K562 (cell line): ENCODE measurements around the gene NRXN3. TPM values are rescaled to one million over a fixed set of nuclear protein-coding genes. Genes with fewer than 3 reads are reported as not detected.

Experiments
- ATAC-seq: fragments of 200-7000 bp; cut with Tn5 transposase; 3 replicates; pipeline ENCODE4 v1.9.1; 2020; ENCODE audit warnings: moderate library complexity
- BruUV-seq: library from RNA; stranded (reverse); fragments of 400-500 nt; replicated peaks from 2 replicates; lab custom pipeline; 2021; lab: Mats Ljungman, UMichigan
- CTCF ChIA-PET: fragments of 300-600 bp; formaldehyde crosslinking; extraction: SDS; loops from one replicate; lab custom pipeline; 2021; ENCODE audit warnings: low intra/inter-chr PET ratio; lab: Yijun Ruan, JAX
- POLR2A ChIA-PET: fragments of 300-600, 350-650 bp; sonication (Branson Sonifier 250); formaldehyde crosslinking; extraction: SDS; loops from one replicate; lab custom pipeline; 2021; ENCODE audit warnings: antibody characterized with exemption, inconsistent platforms; lab: Yijun Ruan, JAX
- DNase-seq, 4 experiments: peaks; one replicate each; pipeline versions ENCODE4 v3.0.0 to v3.0.0-alpha.2; 2011 to 2018; ENCODE audit warnings: low spot score in 3 of 4, mixed read lengths in 3 of 4; ENCODE audit errors: extremely low read depth in 1 of 4
- FAIRE-seq: peaks from 2 replicates; lab custom pipeline; 2011; peaks lifted over from hg19 to GRCh38; lab: Jason Lieb, UNC
- H2AFZ ChIP-seq: 2 replicates; pipeline ENCODE4 v1.6.0; 2011; ENCODE audit warnings: low read depth, low read length, control low read depth, inconsistent platforms
- H3K27ac ChIP-seq: fragments of 200-600 bp; 3 replicates; pipeline ENCODE4 v1.8.0; 2011; ENCODE audit warnings: low read depth, mild to moderate bottlenecking, control low read depth, inconsistent platforms, low read length, moderate library complexity, mixed read lengths; ENCODE audit errors: extremely low read depth
- H3K27me3 ChIP-seq, 2 experiments: fragments of 300-600 bp in 1 of 2; 2 replicates in 1 of 2; 3 replicates in 1 of 2; pipeline versions ENCODE4 v1.6.0 to v1.8.0; 2011; ENCODE audit warnings: inconsistent platforms in 2 of 2, low read length in 2 of 2, mild to moderate bottlenecking in 1 of 2, mixed read lengths in 1 of 2, moderate library complexity in 1 of 2; ENCODE audit not compliant: control insufficient read depth in 2 of 2, insufficient read depth in 2 of 2
- H3K36me3 ChIP-seq: fragments of 300-600 bp; 3 replicates; pipeline ENCODE4 v1.8.0; 2011; ENCODE audit warnings: mild to moderate bottlenecking, low read length, inconsistent platforms; ENCODE audit not compliant: control insufficient read depth, insufficient read depth
- H3K4me1 ChIP-seq, 2 experiments: fragments of 200-600 bp in 1 of 2; replicated peaks in 1 of 2; 2 replicates in 1 of 2; 3 replicates in 1 of 2; pipeline versions ENCODE4 v1.5.1 to v1.8.0; 2011; ENCODE audit warnings: inconsistent platforms in 2 of 2, low read length in 2 of 2, mild to moderate bottlenecking in 1 of 2, mixed read lengths in 1 of 2, moderate library complexity in 1 of 2; ENCODE audit not compliant: control insufficient read depth in 2 of 2, insufficient read depth in 2 of 2
- H3K4me2 ChIP-seq: 2 replicates; pipeline ENCODE4 v1.6.1; 2011; ENCODE audit warnings: low read length, control low read depth, inconsistent platforms, mixed read lengths; ENCODE audit not compliant: insufficient read depth
- H3K4me3 ChIP-seq: fragments of 200-600 bp; sonication (generic), shearing (Covaris generic); 2 replicates; pipeline ENCODE4 v1.5.1; 2016; ENCODE audit warnings: control low read depth, inconsistent platforms
- H3K79me2 ChIP-seq: fragments of 200-600 bp; 3 replicates; pipeline ENCODE4 v1.8.0; 2011; ENCODE audit warnings: low read length, inconsistent platforms; ENCODE audit not compliant: control insufficient read depth, insufficient read depth
- H3K9ac ChIP-seq, 2 experiments: 2 replicates each; pipeline versions ENCODE4 v1.6.0 to v1.6.1; 2011; ENCODE audit warnings: low read depth in 2 of 2, low read length in 2 of 2, control low read depth in 1 of 2, inconsistent platforms in 1 of 2, mild to moderate bottlenecking in 1 of 2, mixed read lengths in 1 of 2; ENCODE audit not compliant: insufficient read depth in 1 of 2
- H3K9me1 ChIP-seq: one replicate; pipeline ENCODE4 v1.6.0; 2011; ENCODE audit warnings: inconsistent platforms, mild to moderate bottlenecking, low read length, moderate library complexity; ENCODE audit not compliant: control insufficient read depth, insufficient read depth
- H3K9me3 ChIP-seq: replicated peaks from 2 replicates; pipeline ENCODE4 v1.5.1; 2011; ENCODE audit warnings: low read depth, low read length, inconsistent platforms; ENCODE audit not compliant: control insufficient read depth, insufficient read depth
- H4K20me1 ChIP-seq: replicated peaks from 2 replicates; pipeline ENCODE4 v1.6.1; 2011; ENCODE audit warnings: low read length, inconsistent platforms, mixed read lengths; ENCODE audit not compliant: control insufficient read depth, insufficient read depth
- ARID1B ChIP-seq: fragments of 450-650 bp; IDR thresholded peaks from 2 replicates; pipeline ENCODE4 v1.6.1; 2016; ENCODE audit warnings: antibody characterized with exemption, mild to moderate bottlenecking, inconsistent platforms
- CHD1 ChIP-seq: fragments of 200-600 bp; sonication (generic); IDR thresholded peaks from one replicate; pipeline ENCODE4 v1.6.1; 2012; ENCODE audit warnings: mild to moderate bottlenecking, moderate library complexity, low read length, inconsistent platforms
- ELK1 ChIP-seq: sonication (generic); formaldehyde crosslinking; IDR thresholded peaks from 2 replicates; pipeline ENCODE4 v1.8.1; 2022; ENCODE audit warnings: missing genetic modification reagents
- FOXA3 ChIP-seq, 2 experiments: fragments of 450-650 bp in 1 of 2; sonication (generic) in 1 of 2; formaldehyde crosslinking; IDR thresholded peaks in 1 of 2; conservative IDR thresholded peaks in 1 of 2; 2 replicates each; pipeline versions ENCODE4 v1.4.0 to v1.8.0; 2020 to 2022; ENCODE audit warnings: mild to moderate bottlenecking in 2 of 2, missing genetic modification reagents in 1 of 2
- PHF8 ChIP-seq: fragments of 200-600 bp; sonication (generic); IDR thresholded peaks from 2 replicates; pipeline ENCODE4 v1.6.1; 2012; ENCODE audit warnings: mixed run types, mild to moderate bottlenecking, inconsistent platforms, low read length, moderate library complexity, borderline replicate concordance
- TSC22D4 ChIP-seq: fragments of 450-650 bp; IDR thresholded peaks from 2 replicates; pipeline ENCODE4 v1.6.1; 2016; ENCODE audit warnings: missing genetic modification characterization, missing biosample characterization, control low read depth
- WGBS: fragments of 100-300 bp; shearing (Covaris generic); methylation state at CpG from one replicate; pipeline ENCODE4 v1.1.6; 2016; ENCODE audit warnings: low coverage, mixed read lengths; ENCODE audit not compliant: insufficient coverage; ENCODE audit errors: missing lambda C conversion rate; 5-methylcytosine and 5-hydroxymethylcytosine counted together
- in situ Hi-C: fragments of 300-500 bp; cut with MboI; formaldehyde crosslinking; loops from 4 replicates; pipeline ENCODE4 v1.15.0; 2018; ENCODE audit warnings: inconsistent platforms, mixed read lengths
- intact Hi-C: fragments of 100-400 bp; cut with micrococcal nuclease; formaldehyde crosslinking; loops from 2 replicates; pipeline ENCODE4 v1.14.2; 2022
- polyA plus RNA-seq, 8 experiments: library from polyadenylated mRNA; depleted of rRNA in 4 of 8; stranded (reverse) in 5 of 8; unstranded in 3 of 8; fragments of >200 nt; fragmentation: Nextera tagmentation in 2 of 8; fragmentation: Illumina TruSeq in 1 of 8; extraction: Ambion mirVana in 2 of 8; extraction: Trizol in 1 of 8; gene quantifications; 2 replicates each; pipeline versions ENCODE4 v1.2.1 to v1.2.3, GENCODE V29; 2011 to 2014; ENCODE audit warnings: inconsistent platforms in 1 of 8, missing spikeins in 1 of 8
- total RNA-seq, 7 experiments: library from RNA; depleted of rRNA in 6 of 7; stranded (reverse); fragments of >200 nt in 6 of 7; fragmentation: Illumina TruSeq in 2 of 7; extraction: Trizol in 2 of 7; gene quantifications; 2 replicates each; pipeline versions ENCODE4 v1.2.1 to v1.2.3, GENCODE V29; 2011 to 2021; ENCODE audit warnings: low replicate concordance in 1 of 7

Gene NRXN3
- total and polyA plus RNA-seq, 9 of the 15 experiments (the other 6 are each of a cell fraction or from before 2014, with no cell fraction given): 0.09 TPM; not detected in 8

- Histone ChIP-seq H3K9me3 (no peaks in the 10 kb centered on the region), H3K9me1 (no peaks in the 10 kb centered on the region), H3K9ac (no peak overlapping the region), H3K4me1 (no peaks in the 10 kb centered on the region), H3K4me3 (no peak overlapping the region), H2AFZ (no peak overlapping the region), H3K4me2 (no peak overlapping the region), H3K27ac (no peak overlapping the region), H3K27me3 (no peaks in the 10 kb centered on the region), H4K20me1 (no peaks in the 10 kb centered on the region), H3K36me3 (no peaks in the 10 kb centered on the region), H3K79me2 (no peaks in the 10 kb centered on the region)
- WGBS: 0% methylated on average over 1 of the region's 1 CpG
- DNase-seq (no peak), FAIRE-seq (no peak), ATAC-seq (no peak)
- CTCF ChIA-PET: no interaction called here
- in situ Hi-C loops: no loop called here
- BruUV-seq: no TSS peak
- intact Hi-C loops: no loop called here
- POLR2A ChIA-PET: no interaction called here
- TF ChIP-seq ARID1B: no peak
- TF ChIP-seq FOXA3 (CRISPR knock-in tag; conservative IDR thresholded peaks at IDR 0.05 in 1 of 2, IDR thresholded peaks at IDR 0.05 in 1 of 2): no peak
- TF ChIP-seq TSC22D4 (tag): no peak
- TF ChIP-seq ELK1 (CRISPR knock-in tag): no peak
- no peak for TF ChIP-seq CHD1
- TF ChIP-seq PHF8: no peak
Measured at GRCh38 chr14:78424311-78424710, 254.1 kb downstream of the NRXN3 start.
